Activated gamma-delta T cell treated with anti-CD3 and anti-CD28 coated beads, Interleukin-2, amount 50 U/mL, for 16 hours (primary cell): Measurements from ENCODE around the gene RNF181.
A peak's percentile ranks its signal among the peaks of the same experiment; 100 is the strongest.
"Not testable (repeated sequence)": the region's sequence is repeated elsewhere in the genome, so short reads cannot be mapped to it uniquely, and the experiment has no call there.

Experiments used
- DNase-seq: peaks from one replicate; pipeline ENCODE4 v3.0.0-alpha.2; 2020; ENCODE audit warnings: low read depth

The RNF181 gene

GRCh38 chr2:85595301-85596025, at the start of gene RNF181:
RNF181 (plus strand) TSS chr2:85595745; CDS start chr2:85595764, 19 bp downstream.
- peak; percentile 85 for DNase-seq

- DNase-seq, result no peak
Measured at GRCh38 chr2:85545780-85546240, 49.7 kb upstream of the RNF181 start.

- no peak for DNase-seq
Measured at GRCh38 chr2:85547089-85547858, 48.3 kb upstream of the RNF181 start.

- DNase-seq, result no peak
Measured at GRCh38 chr2:85547859-85548607, 47.5 kb upstream of the RNF181 start.

GRCh38 chr2:85548608-85548900, 47.0 kb upstream of the RNF181 start:
- no peak for DNase-seq

GRCh38 chr2:85549095-85549494, 46.5 kb upstream of the RNF181 start:
- no peak for DNase-seq

- DNase-seq, result no peak
Measured at GRCh38 chr2:85549826-85550225, 45.7 kb upstream of the RNF181 start.

GRCh38 chr2:85550486-85550885, 45.1 kb upstream of the RNF181 start:
- DNase-seq, result no peak

- DNase-seq, result peak; percentile 86
Measured at GRCh38 chr2:85551698-85552678, 43.6 kb upstream of the RNF181 start.

- no peak for DNase-seq
Measured at GRCh38 chr2:85553184-85553583, 42.4 kb upstream of the RNF181 start.

- no peak for DNase-seq
Measured at GRCh38 chr2:85554980-85555612, 40.4 kb upstream of the RNF181 start.

- DNase-seq, result no peak
Measured at GRCh38 chr2:85557130-85557529, 38.4 kb upstream of the RNF181 start.

- DNase-seq, result no peak
Measured at GRCh38 chr2:85558160-85558559, 37.4 kb upstream of the RNF181 start.

GRCh38 chr2:85560403-85560726, 35.2 kb upstream of the RNF181 start:
- DNase-seq, result not testable (repeated sequence)

- peak; percentile 8 for DNase-seq
Measured at GRCh38 chr2:85560812-85561279, 34.7 kb upstream of the RNF181 start.

GRCh38 chr2:85561280-85562212, 34.0 kb upstream of the RNF181 start, which contains the start of gene GGCX:
GGCX (minus strand) TSS chr2:85561493; CDS start chr2:85561428, 65 bp downstream.
- DNase-seq, result peak; percentile 91

GRCh38 chr2:85564144-85564563, 31.4 kb upstream of the RNF181 start:
- no peak for DNase-seq

- DNase-seq, result no peak
Measured at GRCh38 chr2:85566265-85566664, 29.3 kb upstream of the RNF181 start.

- no peak for DNase-seq
Measured at GRCh38 chr2:85575739-85576138, 19.8 kb upstream of the RNF181 start.

GRCh38 chr2:85577063-85577385, 18.5 kb upstream of the RNF181 start:
- no peak for DNase-seq
